ENCODE measurements around the gene SH3BP2. TPM values are rescaled to one million over a fixed set of nuclear protein-coding genes. Genes with fewer than 3 reads are reported as not detected.

Gene SH3BP2
- total RNA-seq, 5 donors from 2014 or later (not counting 1 experiment from before 2014, with no cell fraction given) = 44.0 to 68.2 (median 49.7) TPM

GRCh38 chr4:2827874-2828751 is 35.2 kb downstream of the SH3BP2 start:
- ATAC-seq (replicated peaks in 1 of 4) (no peak), DNase-seq (no peak)
- Histone ChIP-seq H3K36me3 (ENCODE audit: control insufficient read depth in 2 of 2, extremely low read depth in 1 of 2, insufficient read depth in 1 of 2, low read length in 1 of 2) (peaks cover 33 to 88% of the 10 kb centered on the region in 2 donors), H3K27me3 (replicated peaks in 1 of 2; ENCODE audit: control insufficient read depth in 2 of 2, extremely low read depth in 1 of 2, insufficient read depth in 2 of 2, low read length in 1 of 2) (no peaks in the 10 kb centered on the region), H3K4me3 (ENCODE audit: control insufficient read depth in 1 of 2, extremely low read depth in 1 of 2, low read length in 1 of 2) (no peak overlapping the region), H3K4me1 (ENCODE audit: control insufficient read depth in 1 of 2, extremely low read depth in 1 of 2, insufficient read depth in 2 of 2, low read length in 2 of 2) (peaks cover 0 to 14% of the 10 kb centered on the region in 2 experiments), H3K9me3 (no peaks in the 10 kb centered on the region), H3K27ac (ENCODE audit: low read length) (no peak overlapping the region)
- ChIA-PET CTCF (interaction anchor here in 1 of 2 donors (0.5 to 0.6 kb wide), 2 partner anchors 49 to 57 kb away, joined by 3 to 4 read pairs; no protein-coding TSS in a partner anchor), POLR2A (no interaction called here)
- 91% methylated on average over 13 of the region's 24 CpGs for WGBS (ENCODE audit: insufficient coverage)
- Mint-ChIP-seq H3K36me3 (peaks cover 28% of the 10 kb centered on the region), H3K4me1 (peaks cover 0 to 10% (median 6%) of the 10 kb centered on the region in 3 donors), H3K27me3 (no peaks in the 10 kb centered on the region), H3K9me3 (no peaks in the 10 kb centered on the region), H3K27ac (peak overlapping the region in 1 of 2 donors; percentile 18), H3K4me3 (no peak overlapping the region)

- peaks cover 0 to 8% of the 10 kb centered on the region in 2 experiments for H3K4me1 ChIP-seq (ENCODE audit: control insufficient read depth in 1 of 2, extremely low read depth in 1 of 2, insufficient read depth in 2 of 2, low read length in 2 of 2)
- H3K27me3 ChIP-seq (replicated peaks in 1 of 2; ENCODE audit: control insufficient read depth in 2 of 2, extremely low read depth in 1 of 2, insufficient read depth in 2 of 2, low read length in 1 of 2) = no peaks in the 10 kb centered on the region
- 91% methylated on average over 16 of the region's 17 CpGs for WGBS (ENCODE audit: insufficient coverage)
- H3K27ac ChIP-seq (ENCODE audit: low read length) = no peak overlapping the region
- Mint-ChIP-seq H3K9me3 (no peaks in the 10 kb centered on the region), H3K27ac (peak overlapping the region in 1 of 2 donors; percentile 4), H3K4me3 (no peak overlapping the region), H3K4me1 (peaks cover 0 to 10% (median 6%) of the 10 kb centered on the region in 3 donors), H3K27me3 (no peaks in the 10 kb centered on the region), H3K36me3 (peaks cover 28% of the 10 kb centered on the region)
- no peaks in the 10 kb centered on the region for H3K9me3 ChIP-seq
- ATAC-seq (replicated peaks in 1 of 4) = no peak
- no peak overlapping the region for H3K4me3 ChIP-seq (ENCODE audit: control insufficient read depth in 1 of 2, extremely low read depth in 1 of 2, low read length in 1 of 2)
- peaks cover 37 to 81% of the 10 kb centered on the region in 2 donors for H3K36me3 ChIP-seq (ENCODE audit: control insufficient read depth in 2 of 2, extremely low read depth in 1 of 2, insufficient read depth in 1 of 2, low read length in 1 of 2)
- POLR2A ChIA-PET = no interaction called here
- CTCF ChIA-PET = interaction anchor here in 1 of 2 donors (0.5 kb wide), 1 partner anchor 48 kb away, joined by 4 read pairs; no protein-coding TSS in a partner anchor
- no peak for DNase-seq
Measured at GRCh38 chr4:2828758-2829181, 35.9 kb downstream of the SH3BP2 start.

DNA sequence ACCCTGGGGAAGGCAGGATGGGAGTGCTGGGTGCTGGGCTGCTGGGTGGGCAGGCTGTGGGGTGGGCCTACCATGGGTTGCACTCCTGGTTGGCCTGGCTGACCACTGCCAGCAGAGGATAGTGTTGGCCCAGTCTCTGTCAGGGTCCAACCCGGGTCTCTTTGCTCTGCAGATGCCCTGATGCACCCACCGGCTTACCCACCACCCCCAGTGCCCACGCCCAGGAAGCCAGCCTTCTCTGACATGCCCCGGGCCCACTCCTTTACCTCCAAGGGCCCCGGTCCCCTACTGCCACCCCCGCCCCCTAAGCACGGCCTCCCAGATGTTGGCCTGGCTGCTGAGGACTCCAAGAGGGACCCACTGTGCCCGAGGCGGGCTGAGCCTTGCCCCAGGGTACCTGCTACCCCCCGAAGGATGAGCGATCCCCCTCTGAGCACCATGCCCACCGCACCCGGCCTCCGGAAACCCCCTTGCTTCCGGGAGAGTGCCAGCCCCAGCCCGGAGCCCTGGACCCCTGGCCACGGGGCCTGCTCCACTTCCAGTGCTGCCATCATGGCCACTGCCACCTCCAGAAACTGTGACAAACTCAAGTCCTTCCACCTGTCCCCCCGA is 36.5 kb downstream of the SH3BP2 start:
- Mint-ChIP-seq H3K27me3 (no peaks in the 10 kb centered on the region), H3K4me3 (no peak overlapping the region), H3K9me3 (no peaks in the 10 kb centered on the region), H3K36me3 (peaks cover 28% of the 10 kb centered on the region), H3K4me1 (peaks cover 2 to 13% (median 7%) of the 10 kb centered on the region in 3 donors), H3K27ac (peak overlapping the region in 1 of 2 donors; percentile 34)
- Histone ChIP-seq H3K9me3 (no peaks in the 10 kb centered on the region), H3K4me3 (ENCODE audit: control insufficient read depth in 1 of 2, extremely low read depth in 1 of 2, low read length in 1 of 2) (no peak overlapping the region), H3K27ac (ENCODE audit: low read length) (no peak overlapping the region), H3K36me3 (ENCODE audit: control insufficient read depth in 2 of 2, extremely low read depth in 1 of 2, insufficient read depth in 1 of 2, low read length in 1 of 2) (peaks cover 37 to 79% of the 10 kb centered on the region in 2 donors), H3K27me3 (replicated peaks in 1 of 2; ENCODE audit: control insufficient read depth in 2 of 2, extremely low read depth in 1 of 2, insufficient read depth in 2 of 2, low read length in 1 of 2) (no peaks in the 10 kb centered on the region), H3K4me1 (ENCODE audit: control insufficient read depth in 1 of 2, extremely low read depth in 1 of 2, insufficient read depth in 2 of 2, low read length in 2 of 2) (peaks cover 0 to 10% of the 10 kb centered on the region in 2 experiments)
- ChIA-PET CTCF (no interaction called here), POLR2A (no interaction called here)
- 94% methylated on average over 16 of the region's 18 CpGs for WGBS (ENCODE audit: insufficient coverage)
- ATAC-seq (replicated peaks in 1 of 4) (no peak), DNase-seq (peak in 1 of 35 experiments; percentile 15)

- peaks cover 32 to 73% of the 10 kb centered on the region in 2 donors for H3K36me3 ChIP-seq (ENCODE audit: control insufficient read depth in 2 of 2, extremely low read depth in 1 of 2, insufficient read depth in 1 of 2, low read length in 1 of 2)
- ChIA-PET CTCF (no interaction called here), POLR2A (no interaction called here)
- WGBS (ENCODE audit: insufficient coverage) = 98% methylated on average over 19 of the region's 19 CpGs
- Mint-ChIP-seq H3K4me3 (no peak overlapping the region), H3K36me3 (peaks cover 28% of the 10 kb centered on the region), H3K27ac (peak overlapping the region in 1 of 2 donors; percentile 34), H3K4me1 (peaks cover 8 to 19% (median 13%) of the 10 kb centered on the region in 3 donors), H3K27me3 (no peaks in the 10 kb centered on the region), H3K9me3 (no peaks in the 10 kb centered on the region)
- peaks cover 2 to 13% of the 10 kb centered on the region in 2 experiments for H3K4me1 ChIP-seq (ENCODE audit: control insufficient read depth in 1 of 2, extremely low read depth in 1 of 2, insufficient read depth in 2 of 2, low read length in 2 of 2)
- DNase-seq = no peak
- no peaks in the 10 kb centered on the region for H3K27me3 ChIP-seq (replicated peaks in 1 of 2; ENCODE audit: control insufficient read depth in 2 of 2, extremely low read depth in 1 of 2, insufficient read depth in 2 of 2, low read length in 1 of 2)
- H3K4me3 ChIP-seq (ENCODE audit: control insufficient read depth in 1 of 2, extremely low read depth in 1 of 2, low read length in 1 of 2) = no peak overlapping the region
- no peaks in the 10 kb centered on the region for H3K9me3 ChIP-seq
- H3K27ac ChIP-seq (ENCODE audit: low read length) = no peak overlapping the region
- ATAC-seq (replicated peaks in 1 of 4) = no peak
Measured at GRCh38 chr4:2829933-2830451, 37.1 kb downstream of the SH3BP2 start.

GRCh38 chr4:2830632-2831610 is 38.0 kb downstream of the SH3BP2 start:
- peaks cover 31 to 65% of the 10 kb centered on the region in 2 donors for H3K36me3 ChIP-seq (ENCODE audit: control insufficient read depth in 2 of 2, extremely low read depth in 1 of 2, insufficient read depth in 1 of 2, low read length in 1 of 2)
- Mint-ChIP-seq H3K36me3 (peaks cover 20% of the 10 kb centered on the region), H3K9me3 (no peaks in the 10 kb centered on the region), H3K4me1 (peaks cover 17 to 25% (median 21%) of the 10 kb centered on the region in 3 donors), H3K27ac (no peak overlapping the region), H3K27me3 (no peaks in the 10 kb centered on the region), H3K4me3 (no peak overlapping the region)
- ChIA-PET POLR2A (no interaction called here), CTCF (no interaction called here)
- peak in 1 of 35 experiments; percentile 16 for DNase-seq
- ATAC-seq (replicated peaks in 1 of 4) = no peak
- H3K27ac ChIP-seq (ENCODE audit: low read length) = no peak overlapping the region
- H3K9me3 ChIP-seq = no peaks in the 10 kb centered on the region
- 93% methylated on average over 29 of the region's 37 CpGs for WGBS (ENCODE audit: insufficient coverage)
- no peak overlapping the region for H3K4me3 ChIP-seq (ENCODE audit: control insufficient read depth in 1 of 2, extremely low read depth in 1 of 2, low read length in 1 of 2)
- H3K4me1 ChIP-seq (ENCODE audit: control insufficient read depth in 1 of 2, extremely low read depth in 1 of 2, insufficient read depth in 2 of 2, low read length in 2 of 2) = peaks cover 10 to 22% of the 10 kb centered on the region in 2 experiments
- no peaks in the 10 kb centered on the region for H3K27me3 ChIP-seq (replicated peaks in 1 of 2; ENCODE audit: control insufficient read depth in 2 of 2, extremely low read depth in 1 of 2, insufficient read depth in 2 of 2, low read length in 1 of 2)

All from T-cell (primary cell).